ENCODE results near the gene SYNJ2.

DNA sequence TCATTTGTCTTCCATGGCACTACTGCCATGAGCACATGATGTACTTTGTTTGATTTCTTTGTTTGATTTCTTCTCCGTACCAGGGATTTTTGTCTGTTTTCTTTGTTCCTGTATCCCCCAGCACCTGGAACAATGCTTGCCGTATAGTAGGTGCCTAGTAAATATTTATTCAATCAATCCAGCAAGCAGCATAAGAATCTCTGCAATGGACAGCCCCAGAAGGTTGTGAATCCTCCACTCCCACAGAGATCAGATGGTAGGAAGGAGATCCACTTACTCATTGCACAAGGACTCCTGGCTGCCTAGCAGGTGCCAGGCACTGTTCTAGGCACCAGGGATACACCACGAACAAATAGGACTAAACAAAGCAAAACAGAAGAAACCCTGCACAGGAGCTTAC lies 6.7 kb upstream of the SYNJ2 start:
- TF ChIP-seq, protein P1, sequence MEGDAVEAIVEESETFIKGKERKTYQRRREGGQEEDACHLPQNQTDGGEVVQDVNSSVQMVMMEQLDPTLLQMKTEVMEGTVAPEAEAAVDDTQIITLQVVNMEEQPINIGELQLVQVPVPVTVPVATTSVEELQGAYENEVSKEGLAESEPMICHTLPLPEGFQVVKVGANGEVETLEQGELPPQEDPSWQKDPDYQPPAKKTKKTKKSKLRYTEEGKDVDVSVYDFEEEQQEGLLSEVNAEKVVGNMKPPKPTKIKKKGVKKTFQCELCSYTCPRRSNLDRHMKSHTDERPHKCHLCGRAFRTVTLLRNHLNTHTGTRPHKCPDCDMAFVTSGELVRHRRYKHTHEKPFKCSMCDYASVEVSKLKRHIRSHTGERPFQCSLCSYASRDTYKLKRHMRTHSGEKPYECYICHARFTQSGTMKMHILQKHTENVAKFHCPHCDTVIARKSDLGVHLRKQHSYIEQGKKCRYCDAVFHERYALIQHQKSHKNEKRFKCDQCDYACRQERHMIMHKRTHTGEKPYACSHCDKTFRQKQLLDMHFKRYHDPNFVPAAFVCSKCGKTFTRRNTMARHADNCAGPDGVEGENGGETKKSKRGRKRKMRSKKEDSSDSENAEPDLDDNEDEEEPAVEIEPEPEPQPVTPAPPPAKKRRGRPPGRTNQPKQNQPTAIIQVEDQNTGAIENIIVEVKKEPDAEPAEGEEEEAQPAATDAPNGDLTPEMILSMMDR (IDR thresholded peaks at IDR 0.05): no peak
- TF ChIP-seq TCF7L2 (IDR thresholded peaks at IDR 0.05; ENCODE audit: low read depth, low read length): no peak
